C4-2B (cell line): ENCODE measurements around the gene C3orf33.

ENCODE experiments used
- H3K27ac ChIP-seq: fragments of 450-650 bp; 2 replicates; pipeline ENCODE4 v1.5.1; 2017
- CTCF ChIP-seq: fragments of 450-650 bp; conservative IDR thresholded peaks from 2 replicates; pipeline ENCODE4 v1.5.1; 2017; ENCODE audit warnings: mild to moderate bottlenecking
- ZFX ChIP-seq: fragments of 450-650 bp; IDR thresholded peaks from 2 replicates; pipeline ENCODE4 v1.6.1; 2017

The C3orf33 gene

GRCh38 chr3:155714295-155714718, 91.8 kb downstream of the C3orf33 start:
- no peak for TF ChIP-seq ZFX
- no peak for TF ChIP-seq CTCF
- no peak overlapping the region for H3K27ac ChIP-seq
